ENCODE data around the gene PDGFD.

The PDGFD gene

DNA sequence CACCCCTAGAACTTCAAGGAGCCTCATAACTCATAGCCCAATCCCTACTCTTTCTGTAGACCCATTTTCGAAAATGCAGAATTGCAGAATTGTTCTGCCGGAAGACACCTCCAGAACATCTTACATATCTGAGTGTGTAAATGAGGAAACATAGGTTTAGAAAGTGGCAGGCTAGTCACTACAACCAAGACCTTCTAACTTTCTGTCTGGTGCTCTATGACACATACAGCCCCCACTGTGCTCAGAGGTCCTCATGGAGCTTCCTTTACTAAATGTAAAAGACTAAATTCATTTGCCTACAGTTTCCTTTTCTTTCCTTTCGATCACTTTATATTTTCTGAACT, 259.7 kb downstream of the PDGFD start:
- no peak for DNase-seq

DNA sequence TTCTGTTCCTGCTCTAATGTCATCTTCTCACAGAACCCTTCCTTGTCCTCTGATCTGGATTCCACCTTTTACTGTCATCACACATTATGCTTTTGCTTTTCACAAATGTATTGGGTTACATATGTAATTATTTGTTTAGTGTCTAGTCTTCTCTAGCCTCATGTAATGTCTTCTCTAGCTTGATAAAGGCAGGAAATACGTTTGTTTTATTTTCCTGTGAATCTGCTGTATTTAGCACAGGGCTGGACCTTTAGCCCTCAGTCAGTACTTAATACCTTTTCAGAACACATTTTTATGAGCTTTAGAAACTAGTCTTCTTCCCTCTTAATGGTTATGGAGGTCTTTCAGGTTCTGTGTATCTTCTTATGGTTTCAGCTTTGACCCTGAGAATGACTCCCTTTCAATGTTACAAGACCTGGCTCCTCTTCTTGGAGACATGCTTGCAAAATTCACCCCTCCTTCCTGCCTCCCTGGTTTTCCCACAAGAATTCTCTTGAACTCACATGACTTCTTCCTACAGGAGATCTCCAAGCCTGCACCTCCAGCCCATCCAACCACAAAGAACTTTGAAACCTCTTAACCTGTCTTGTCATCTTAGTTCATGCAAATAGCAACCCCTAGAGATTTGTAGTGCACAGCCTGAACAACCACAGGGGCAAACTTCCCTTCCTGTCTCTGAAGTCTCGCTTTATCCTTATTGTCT, 260.2 kb downstream of the PDGFD start:
- DNase-seq, result no peak

DNA sequence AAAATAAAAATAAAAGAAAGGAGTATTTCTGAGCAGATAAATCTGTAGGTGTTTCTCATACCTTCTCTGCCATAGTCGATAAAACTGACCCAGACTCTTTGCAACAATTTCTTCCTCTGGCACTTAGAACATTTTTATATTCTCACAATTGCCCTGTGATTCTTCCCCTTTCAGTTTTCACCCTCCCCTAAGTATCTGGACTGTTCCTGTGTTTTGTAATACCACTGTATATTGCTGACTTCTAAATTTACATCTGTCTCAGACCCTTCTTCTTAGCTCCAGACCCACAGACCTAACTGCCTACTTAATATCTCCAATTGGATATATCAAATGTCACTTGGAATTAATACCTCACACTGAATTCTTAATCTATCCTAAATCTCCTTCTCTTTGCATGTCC, 261.0 kb downstream of the PDGFD start:
- DNase-seq, result no peak

DNA sequence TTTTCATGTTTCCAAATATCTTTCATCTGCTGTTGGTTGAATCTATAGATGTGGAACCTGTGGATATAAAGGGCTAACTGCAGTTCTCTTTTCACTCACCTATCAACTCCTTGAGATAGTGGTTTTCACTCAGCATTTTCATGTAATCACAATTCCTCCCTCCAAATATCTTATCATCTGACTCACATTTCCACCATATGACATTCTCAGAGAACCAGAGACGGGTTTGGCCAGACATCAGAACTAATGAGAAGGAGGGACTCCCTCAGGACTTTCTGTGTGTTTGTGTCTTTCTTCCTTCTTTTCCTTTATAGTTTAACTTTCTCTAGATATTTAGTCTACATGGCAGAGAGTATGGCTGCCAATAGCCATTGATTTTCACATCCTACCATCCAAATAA, 262.3 kb downstream of the PDGFD start:
- DNase-seq, result no peak

DNA sequence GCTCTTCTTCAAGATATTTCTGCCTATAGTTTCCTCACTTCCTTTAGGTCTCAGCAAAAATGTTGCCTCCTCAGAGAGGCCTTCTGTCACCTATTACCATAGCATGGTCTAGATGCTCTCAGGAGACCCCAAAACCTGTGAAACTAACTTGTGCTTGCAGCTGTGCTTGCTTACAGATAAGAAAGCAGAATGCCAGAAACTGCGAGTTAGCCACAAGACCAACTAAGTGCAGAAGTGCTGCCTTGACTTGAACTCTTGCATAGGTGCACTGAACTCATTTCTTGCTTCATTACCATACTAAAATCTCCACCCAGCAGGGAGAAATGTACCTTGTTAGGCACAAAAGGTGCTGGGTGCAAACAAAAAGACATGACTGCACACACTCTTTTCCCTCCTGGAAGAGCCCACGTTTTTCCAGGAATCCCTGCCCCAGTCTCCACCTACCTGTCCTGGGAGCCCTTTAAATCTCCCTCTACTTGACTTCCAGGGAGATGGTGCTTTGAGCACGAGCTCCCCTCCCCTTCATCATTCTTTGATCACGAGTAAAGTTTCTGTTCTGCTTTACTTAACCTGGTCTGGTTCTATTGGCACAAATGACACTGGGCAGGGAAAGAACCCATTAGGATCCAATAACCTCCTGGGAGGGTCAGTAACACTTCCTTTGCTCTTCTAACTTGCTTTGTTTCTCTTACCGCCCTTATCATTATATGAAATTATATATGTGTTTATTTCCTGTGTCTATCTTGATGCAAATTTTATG, 265.2 kb downstream of the PDGFD start:
- no peak for DNase-seq

DNA sequence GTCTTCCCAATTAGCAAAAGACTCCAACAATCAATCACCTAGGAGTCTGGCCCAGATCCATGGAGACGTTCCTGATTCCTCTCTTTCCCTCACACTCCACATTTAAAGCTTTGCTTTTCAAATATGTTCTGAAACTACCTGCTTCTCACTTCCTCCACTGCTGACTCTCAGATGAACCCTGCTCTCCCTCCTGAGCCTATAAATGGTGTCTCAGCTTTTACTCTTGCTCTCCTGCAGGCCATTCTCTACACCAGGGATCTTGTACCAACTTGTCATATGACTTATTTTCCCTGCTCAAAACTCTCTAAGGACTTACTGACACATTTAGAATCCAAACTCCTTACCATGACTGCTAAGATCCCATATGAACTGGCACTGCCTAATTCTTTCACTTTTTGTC, 265.9 kb downstream of the PDGFD start:
- DNase-seq, result no peak

DNA sequence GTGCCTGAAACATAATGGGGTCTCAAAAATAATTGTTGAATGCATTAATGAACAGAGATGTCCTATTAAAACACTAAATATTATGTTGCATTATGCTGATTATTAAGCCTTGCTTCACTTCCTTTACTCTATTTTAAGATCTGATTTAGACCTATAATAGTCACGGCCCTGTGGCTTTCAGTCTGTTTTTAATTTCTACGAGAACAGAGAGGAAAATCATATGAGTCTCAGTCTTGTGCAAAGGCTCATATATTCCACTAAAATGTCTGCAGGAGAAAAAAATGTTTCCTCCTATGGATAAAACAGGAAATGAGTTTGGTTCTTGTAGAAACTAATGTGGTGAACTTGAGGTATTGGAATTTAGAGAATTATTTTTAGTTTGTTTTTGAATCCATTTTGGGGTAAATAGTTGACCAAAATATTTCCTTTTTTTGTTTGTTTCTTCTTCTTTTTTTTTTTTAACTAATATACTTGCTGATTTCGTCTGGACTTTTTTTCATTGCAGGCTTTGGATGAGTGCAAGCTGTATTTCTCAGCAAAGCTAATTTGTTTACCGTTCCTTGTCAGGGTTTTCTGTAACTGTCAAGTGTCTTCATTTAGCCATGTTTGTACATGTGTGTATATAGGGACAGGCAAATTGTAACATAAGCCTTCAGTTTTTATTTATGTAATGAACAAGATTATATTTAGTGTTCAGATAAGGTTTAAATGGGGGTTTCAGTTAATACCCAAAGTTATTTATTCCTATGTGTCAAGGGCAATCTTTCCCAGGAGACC, 266.6 kb downstream of the PDGFD start:
- DNase-seq, result no peak

DNA sequence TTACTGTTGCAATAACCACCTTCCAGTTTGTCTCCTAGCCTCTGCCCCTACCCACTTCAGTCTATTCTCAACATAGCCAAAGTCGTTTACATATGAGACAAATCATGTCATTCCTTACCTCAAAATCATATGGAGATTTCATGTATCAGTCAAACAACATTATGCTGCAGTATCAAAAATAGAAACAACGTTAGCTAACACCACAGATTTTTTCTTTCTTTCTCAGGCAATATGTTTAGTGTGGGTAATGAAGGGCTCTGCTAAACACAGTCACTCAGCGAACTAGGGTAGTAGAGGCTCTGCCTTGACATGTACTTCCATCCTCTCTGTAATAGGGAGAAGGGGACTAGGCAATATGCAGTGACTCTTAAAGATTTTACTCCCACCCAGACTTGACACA, 268.8 kb downstream of the PDGFD start:
- no peak for DNase-seq

DNA sequence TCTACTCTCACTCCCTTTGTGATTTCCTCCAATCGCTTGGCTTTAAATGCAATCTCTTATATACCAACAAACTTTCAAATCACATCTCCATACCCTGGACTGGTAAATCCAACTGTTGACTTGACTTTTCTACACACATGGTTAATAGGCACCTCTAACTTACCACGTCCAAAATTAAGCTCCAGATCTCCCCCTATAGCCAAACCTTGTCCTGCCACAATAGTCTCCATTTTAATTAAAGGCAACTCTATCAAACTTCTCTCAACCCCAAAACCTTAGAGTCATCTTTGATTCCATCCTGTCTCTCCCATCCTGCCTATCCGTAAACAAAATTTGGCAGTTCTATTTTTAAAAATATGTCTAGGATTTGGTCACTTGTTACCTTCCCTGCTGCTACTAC, 269.3 kb downstream of the PDGFD start:
- DNase-seq, result no peak

DNA sequence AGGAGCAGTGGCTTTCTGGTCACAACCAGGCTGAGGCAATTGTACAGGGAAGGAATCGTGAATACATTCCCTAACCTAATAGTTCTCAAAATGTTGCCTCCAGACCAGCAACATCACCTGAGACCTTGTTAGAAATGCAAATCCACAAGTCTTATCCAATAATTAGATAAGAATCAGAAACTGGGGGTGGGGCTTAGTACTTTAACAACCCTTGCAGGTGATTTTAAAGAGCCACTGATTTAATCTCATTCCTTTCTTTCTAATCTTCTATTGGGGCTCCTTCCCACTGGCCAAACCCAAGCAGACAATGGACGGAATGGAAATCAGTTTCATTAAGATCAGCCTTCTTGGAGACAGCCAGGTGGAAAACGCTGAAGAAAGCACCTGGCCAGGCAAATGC, 269.9 kb downstream of the PDGFD start:
- DNase-seq, result no peak

DNA sequence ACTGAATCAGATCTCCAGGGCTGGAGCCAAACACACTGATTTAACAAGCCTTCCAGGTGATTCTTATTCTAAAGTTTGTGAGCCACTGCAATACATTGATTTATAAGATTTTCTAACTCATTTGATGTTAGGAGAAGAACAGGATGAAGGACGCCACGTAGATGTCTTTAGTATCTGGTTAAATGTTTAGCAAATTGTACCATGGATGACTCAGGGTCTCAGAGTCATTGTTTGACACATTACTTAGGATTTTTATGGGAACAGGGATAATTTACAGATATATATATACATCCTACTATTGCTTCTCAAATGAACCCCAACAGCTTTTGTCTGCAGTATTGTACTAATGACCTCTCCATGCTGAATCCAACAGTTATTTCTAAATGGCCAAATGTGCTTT, 270.6 kb downstream of the PDGFD start:
- DNase-seq, result no peak

DNA sequence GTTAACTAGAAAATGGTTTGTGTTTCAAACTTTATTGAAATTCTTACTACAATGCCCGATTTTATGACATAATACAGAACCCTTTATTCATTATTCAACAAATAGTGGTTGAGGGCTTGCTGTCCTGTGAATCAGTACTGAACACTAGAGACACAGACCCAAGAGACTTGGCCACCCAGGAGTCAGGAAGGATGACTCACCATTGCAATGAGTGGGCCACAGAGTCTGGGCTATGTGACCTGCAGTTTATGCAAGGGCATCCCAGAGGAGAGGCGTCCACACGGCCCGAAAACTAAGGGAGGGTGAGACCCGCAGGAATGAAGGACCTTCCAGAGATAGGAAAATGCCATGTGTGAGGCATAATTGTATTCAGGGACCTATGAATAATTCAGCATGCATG, 271.3 kb downstream of the PDGFD start:
- no peak for DNase-seq

DNA sequence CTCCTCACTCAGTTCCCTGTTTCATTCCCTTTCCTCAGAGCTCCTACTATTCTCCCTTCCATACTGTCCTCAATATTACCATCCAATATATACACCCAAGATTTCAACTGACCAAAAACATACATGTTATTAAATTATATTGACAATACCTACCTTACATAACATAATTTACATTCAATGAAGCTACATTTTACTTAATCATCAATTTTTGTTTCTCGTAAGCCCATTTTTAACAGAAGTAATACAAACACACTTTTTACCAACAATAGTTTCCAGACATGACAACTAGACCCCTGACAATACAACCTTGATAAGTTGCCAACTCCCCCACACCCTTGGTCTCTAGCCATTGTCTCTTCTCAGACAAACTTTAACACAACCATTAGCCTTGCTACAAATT, 273.3 kb downstream of the PDGFD start:
- no peak for DNase-seq

DNA sequence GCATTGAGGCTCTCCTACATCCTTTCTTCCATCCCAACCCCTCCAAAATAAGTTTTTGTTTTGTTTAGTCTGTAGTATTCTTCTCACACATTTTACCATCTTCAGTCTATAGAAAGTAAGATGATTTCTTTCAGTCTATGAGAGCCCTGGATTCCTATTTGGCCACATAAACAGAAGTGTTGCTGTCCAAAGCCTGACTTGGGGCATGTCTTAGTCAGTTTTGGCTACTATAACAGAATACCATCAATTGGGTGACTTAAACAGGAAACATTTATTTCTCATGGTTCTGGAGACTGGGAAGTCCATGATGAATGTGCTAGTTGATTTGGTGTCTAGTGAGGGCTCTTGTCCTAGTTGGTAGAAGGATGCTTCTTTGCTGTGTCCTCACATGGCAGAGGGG, 274.3 kb downstream of the PDGFD start:
- no peak for DNase-seq

DNA sequence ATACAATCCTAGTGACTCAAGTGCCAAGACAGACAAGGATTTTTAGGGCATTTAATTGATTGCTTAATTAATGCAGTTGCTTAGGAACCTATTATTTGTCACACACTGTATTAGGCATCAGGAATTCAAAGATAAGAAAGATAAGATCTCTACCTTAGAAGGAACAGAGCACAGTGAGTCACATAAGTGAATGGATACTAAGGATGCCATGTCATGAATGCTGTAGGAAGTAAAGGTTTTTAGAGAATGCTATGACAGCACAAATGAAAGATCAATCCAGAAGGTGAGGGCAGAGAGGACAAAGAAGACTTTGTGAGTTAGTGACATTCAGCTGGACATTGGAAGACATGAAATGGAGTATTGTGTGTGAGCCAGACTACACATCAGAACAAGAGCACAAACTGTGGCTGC, 275.4 kb downstream of the PDGFD start:
- no peak for DNase-seq

DNA sequence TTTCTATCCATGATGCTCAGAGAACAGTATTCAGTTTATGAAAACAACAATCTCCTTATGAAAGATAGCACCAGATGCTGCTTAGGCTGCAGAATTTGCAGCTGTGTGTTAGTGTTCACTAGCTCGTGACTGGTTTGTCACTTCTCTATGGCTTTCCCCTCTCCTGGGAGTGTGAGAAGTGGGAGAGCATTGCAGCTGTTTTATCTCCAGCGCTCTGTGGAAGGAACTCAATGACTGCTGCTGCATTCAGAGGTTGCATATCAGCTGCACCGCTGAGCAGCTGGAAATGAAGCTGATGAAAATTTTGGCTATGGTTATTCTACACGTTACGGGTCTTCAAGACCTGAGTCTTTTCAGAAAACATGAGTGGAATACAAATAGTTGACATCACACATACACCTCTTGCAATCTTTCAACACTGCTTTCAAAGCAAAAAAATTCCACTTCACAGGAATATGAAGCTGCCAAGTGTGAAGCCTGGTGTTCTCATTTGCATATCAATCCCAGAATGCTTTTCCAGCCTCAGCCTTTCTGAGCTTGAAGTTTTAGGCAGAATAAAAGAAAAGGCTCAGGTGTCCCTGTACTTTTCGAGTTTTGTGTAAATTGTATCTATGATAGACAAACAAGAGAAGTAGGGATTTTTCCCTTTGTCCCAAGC, 276.8 kb downstream of the PDGFD start:
- DNase-seq, result no peak

DNA sequence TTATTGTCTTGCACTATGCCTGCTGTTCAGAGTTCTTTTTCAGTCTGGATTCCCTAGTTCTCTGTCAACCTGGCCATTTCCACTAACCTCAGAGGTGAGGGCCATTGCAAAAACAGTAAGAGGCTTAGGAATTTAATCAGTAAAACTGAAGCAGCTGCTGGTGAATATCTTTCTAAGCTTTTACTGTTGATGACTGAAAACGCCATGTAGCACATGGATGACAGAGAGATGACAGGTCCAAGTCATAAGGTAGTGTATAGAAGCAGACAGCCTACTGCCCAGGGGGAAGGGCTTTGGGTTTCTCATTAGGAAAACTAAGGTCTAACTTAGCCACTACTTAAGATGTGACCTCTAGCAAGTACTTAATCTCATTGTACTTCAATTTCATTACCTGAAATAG, 280.1 kb downstream of the PDGFD start:
- no peak for DNase-seq

DNA sequence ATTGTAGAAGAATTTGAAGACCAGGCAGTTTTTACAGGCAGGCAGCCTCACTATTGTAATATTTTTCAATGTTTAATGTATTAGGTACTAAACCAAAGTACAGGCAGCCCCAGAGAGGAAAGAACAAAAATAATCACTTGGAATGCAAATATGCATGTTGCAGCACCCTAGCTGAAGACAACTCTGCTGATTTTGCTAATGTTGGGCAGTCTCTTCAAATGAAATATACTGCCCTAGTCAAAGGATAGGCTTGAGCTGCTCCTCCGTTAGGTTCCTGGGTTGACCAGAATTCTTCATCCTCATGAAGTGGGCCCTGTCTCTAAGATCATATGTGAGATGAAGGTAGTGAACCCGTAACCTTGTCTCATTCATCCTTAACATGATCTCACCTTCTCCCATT, 280.7 kb downstream of the PDGFD start:
- DNase-seq, result no peak

DNA sequence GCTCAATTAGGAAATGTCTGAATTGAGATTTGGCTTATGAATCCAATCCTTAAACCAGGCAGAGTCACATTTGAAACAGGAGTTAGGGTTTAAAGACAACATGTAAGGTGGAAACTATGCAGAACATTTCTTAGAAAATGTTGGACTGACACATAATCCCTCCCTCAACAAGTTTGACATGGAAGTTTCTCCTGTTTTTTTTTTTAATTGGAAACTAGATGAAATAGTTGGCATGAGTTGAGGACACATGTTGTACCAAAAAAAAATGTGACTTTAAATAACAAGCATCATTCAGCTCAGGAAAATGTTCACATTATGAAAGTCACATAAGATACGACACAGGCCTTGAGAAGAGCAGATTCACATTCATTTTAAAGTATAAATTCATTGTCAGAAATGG, 282.4 kb downstream of the PDGFD start:
- no peak for DNase-seq

DNA sequence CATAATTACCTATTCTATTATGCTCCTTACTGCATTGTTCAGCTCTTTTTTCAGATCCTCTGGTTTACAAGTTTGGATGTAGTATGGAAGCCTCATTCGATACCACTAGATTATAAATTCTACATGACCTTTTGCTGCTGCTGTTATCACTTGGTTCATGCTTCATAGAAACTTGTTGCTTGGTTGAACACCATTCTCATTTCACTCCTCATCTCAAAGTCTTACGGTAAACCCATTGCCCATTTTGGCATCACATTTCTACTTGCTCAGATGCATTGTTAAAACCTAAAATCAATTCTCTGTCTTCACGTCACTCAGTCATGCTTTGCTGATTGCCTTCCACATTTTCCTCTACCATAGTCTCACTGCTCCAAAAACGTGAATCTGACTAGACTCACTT, 283.0 kb downstream of the PDGFD start:
- no peak for DNase-seq

DNA sequence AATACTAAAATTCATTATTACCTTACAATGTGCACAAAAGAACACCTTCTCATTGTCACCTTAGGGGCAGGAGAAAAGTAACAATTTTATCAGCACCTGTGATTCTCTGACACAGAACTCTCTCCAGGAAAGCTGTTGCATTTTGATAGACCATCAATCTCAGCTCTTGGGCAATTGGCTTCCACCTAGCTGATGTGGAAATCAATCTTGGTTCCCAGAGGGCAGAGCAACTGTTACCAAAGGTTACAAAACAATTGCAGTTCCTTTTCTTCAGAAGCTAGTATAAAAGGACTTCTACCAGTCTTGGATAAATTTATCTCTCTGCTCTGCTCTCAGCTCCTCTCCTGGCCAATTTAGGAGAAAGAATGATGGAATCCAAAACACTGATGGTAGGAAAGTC, 285.3 kb downstream of the PDGFD start:
- no peak for DNase-seq

DNA sequence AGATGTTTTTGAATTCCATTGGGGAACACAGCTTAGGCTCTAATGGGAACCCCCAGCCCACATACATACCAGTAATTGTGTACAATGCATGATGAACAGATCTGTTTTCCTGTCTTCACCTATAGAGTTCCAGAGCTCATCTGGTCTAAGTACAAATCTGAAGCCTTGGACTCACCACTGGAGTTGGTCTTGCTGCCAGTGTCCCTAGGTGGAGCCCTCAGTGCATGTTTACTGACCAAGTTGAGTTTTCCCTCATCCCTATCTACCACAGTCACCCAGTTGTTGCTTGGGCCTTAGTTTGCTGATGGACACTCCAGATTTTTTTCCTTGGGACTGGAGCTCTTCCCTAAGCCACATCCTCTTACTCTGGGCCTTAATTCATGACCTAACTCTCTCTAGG, 286.7 kb downstream of the PDGFD start:
- no peak for DNase-seq

DNA sequence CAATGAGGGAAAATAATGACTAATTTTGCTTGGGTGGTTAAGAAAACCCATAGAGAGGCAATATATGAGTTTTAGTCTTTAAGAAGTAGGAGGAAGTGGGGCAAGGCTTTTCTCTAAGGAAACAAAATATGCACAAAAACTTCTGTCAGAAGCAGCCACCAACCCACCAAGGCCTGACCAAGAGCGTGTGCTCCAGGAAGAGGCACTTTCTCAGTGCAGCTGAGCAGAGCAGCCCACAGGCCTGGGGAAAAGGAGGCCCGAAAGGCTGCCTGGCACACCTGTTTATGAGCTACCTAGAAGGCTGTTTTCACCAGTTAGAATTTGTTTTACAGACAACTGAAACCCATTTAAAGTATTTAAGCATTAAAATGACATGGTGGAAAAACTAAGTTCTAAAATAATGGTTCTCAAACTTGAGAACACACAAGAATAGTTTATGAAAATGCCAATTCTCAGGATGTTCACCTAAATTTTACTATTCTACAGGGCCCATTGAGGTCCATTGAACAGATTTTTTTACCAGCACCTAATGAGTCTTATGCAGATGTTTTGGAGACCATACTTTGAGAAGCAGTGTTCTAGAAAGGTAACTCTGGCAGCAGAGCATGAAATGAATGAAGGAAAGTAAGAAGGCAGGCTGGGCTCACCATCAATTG, 288.0 kb downstream of the PDGFD start:
- no peak for DNase-seq

Measured in SHP77 treated with DMSO at 0.1 percent for 48 hours (cell line).